HG03064 (cell line): ENCODE measurements around the gene ARHGEF33.

Source experiments
- ATAC-seq: cut with Tn5 transposase; IDR thresholded peaks from one replicate; pipeline ENCODE4 v1.9.1; 2021; ENCODE audit warnings: low read depth; ENCODE audit not compliant: unreplicated experiment

Gene ARHGEF33

DNA sequence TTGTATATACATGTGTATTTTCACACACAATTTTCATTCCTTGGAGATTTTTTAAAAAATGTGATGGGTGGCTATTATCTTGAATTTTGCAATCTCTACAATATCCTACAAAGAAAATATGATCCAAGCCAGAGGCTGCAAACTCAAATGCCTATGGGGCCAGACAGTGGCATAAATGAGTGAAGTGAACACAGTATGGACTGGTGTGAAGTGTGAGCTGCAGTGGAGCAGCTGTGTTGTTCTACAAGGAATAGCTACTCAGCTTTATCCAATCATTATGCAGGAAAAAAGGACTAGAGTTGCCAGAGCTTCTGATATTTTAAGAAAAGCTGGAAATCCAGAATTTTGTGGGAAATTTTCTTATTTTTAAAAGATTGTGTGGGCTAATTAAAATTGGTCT, 62.1 kb downstream of the ARHGEF33 start:
- ATAC-seq: no peak

GRCh38 chr2:38957972-38958371, 68.3 kb downstream of the ARHGEF33 start:
- no peak for ATAC-seq

GRCh38 chr2:38959466-38959865, 69.8 kb downstream of the ARHGEF33 start:
- ATAC-seq: no peak

- ATAC-seq: no peak
These were observed 70.4 kb downstream of the ARHGEF33 start for GRCh38 chr2:38959938-38960608.

GRCh38 chr2:38960609-38961320, 71.1 kb downstream of the ARHGEF33 start:
- no peak for ATAC-seq

GRCh38 chr2:38966006-38966405, 76.3 kb downstream of the ARHGEF33 start:
- no peak for ATAC-seq

GRCh38 chr2:38966678-38967077, 77.0 kb downstream of the ARHGEF33 start:
- ATAC-seq: no peak

- no peak for ATAC-seq
These were observed 78.3 kb downstream of the ARHGEF33 start for GRCh38 chr2:38968021-38968420.

- ATAC-seq: no peak
These were observed 81.7 kb downstream of the ARHGEF33 start for GRCh38 chr2:38971377-38971776.

DNA sequence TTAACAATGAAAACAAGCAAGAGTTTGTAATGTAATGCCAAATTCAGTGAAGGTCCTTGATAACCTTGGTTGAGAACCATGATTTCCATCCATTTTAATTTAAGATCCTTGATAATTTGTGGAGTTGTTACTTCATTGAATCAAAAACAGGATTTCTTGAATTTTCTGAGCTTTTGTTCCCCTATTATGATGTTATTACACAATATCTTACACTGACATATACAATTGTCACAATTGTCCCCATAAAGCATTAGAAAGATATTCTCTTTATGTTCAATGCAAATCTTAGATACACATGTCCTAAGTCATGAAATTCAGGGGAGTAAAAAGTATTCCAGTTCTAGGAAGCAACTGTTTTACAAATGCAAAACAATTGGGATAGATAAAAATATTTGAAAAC, 83.6 kb downstream of the ARHGEF33 start:
- no peak for ATAC-seq

- no peak for ATAC-seq
These were observed 85.4 kb downstream of the ARHGEF33 start for GRCh38 chr2:38975042-38975441.

- ATAC-seq: no peak
These were observed 87.4 kb downstream of the ARHGEF33 start for GRCh38 chr2:38977047-38977446.

DNA sequence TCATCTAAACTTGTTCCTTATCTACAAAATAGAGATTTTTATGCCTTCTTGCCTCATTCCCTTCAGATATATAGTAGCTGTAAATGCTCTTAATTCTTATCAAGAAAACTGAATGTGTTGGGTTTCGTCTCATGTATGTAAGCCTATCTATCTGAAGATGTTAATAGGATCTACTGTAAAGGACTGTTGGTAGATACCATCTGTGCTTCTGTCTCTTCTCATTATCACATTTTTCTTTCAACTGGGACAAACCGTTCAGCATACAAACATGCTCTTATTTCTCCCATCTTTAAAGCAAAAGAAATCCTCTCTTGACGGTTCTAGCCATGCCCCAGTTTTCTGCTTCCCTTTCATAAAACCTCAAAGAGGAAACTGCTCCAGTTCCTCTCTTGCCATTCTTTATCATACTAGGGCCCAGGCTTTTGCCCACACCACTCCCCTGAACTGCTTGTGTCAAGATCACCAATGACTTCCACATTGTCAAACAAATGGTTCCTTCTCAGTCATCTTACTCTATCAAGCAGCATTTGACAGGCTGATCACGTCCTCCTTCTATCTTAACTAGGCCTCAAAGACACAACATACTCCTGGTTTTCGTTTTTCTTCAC, 88.7 kb downstream of the ARHGEF33 start:
- ATAC-seq: no peak

GRCh38 chr2:38978908-38979307, 89.2 kb downstream of the ARHGEF33 start:
- no peak for ATAC-seq

DNA sequence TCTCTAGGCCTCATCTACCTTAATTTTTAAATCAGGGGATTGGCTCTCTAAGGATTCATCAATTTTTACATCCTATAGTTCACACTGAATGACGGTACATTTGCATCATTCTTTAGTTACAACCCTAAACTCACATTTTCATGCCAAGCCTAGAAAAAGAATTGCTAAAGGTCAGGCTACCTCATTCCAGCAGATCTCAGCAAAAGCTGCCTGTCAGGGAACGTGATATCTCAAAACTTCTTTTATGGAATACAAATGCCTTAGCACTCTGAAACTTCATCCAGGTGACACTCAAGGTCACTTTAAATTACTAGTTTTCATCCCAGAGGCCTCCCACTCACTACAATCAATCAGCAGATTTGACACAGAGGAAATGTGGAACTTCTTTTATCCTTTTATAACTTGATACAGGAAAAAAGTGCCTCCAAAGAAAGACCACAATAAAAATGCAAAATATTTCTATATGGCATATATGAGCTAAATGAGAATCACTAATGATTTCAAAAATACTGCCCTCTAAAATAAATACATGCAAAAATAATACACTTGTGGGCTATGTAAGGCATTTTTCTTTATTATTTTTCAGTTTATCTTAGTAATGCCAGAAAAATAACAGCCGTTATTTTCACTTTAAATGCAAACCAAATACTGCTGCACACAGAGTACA, 91.5 kb downstream of the ARHGEF33 start:
- ATAC-seq: no peak

DNA sequence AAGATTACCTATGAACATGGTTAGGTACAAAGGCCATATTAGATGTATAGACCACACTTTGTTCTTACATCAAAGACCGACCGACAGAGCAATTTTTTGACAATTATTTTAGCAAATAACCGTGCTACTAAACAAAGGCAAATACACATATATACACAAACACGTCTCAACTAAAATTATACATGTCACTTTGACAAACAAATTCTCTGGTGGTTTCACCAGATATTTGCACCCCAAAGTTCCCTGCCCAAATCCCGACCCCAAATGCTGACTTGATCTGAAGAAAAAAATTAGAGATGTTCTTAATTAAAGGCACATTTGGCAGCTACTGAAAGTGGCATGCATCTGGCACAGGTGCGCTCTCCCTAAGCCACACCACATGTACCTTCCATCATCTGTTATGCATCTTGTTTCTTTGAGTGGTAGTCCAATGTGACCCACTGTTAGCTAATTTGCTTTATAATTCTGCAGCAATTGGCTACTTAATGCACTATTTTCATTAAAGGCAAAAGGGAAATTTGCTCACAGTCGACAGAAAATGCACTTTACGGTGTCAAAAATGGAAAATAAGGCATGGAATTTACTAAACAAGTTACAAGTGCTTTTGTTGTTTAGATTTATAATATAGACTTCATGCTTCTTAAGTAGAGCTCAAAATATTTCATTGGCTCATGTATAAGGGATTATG, 92.1 kb downstream of the ARHGEF33 start:
- no peak for ATAC-seq

DNA sequence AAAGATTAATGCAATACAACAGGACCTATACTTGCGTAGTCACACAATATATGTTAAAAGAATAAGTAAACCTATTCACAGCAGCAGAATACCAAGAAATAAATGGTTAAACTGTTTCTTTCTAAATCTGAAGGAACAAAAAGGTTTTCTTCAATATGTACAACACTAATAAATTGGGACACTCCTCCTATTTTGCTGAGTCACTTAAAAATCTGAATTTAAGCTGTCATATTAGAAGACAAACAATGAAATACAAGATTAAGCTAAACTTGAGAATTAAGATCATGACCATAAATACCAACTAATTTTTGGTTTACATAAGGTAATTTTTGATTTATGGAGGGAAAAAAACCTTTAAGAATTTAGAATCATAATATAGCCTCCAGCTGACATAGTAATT, 92.8 kb downstream of the ARHGEF33 start:
- ATAC-seq: no peak

DNA sequence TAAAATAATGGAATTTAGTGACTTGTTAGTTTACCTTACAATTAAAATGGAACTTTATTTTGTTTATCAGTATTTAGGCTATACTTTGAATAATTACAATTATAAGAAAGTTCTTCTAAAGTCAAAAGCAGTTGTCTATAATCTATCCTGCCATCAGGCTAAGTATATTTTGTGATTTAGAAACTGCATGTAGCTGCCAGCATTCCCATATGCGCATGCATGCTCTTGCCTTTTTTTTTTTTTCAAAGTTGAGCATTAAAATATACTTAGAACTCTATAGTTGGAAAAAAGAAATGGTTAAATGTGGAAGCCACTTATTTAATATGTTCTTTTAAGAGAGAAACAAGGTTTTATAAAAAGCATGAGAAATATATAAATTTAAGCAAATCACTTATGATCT, 99.0 kb downstream of the ARHGEF33 start:
- ATAC-seq: no peak

- ATAC-seq: no peak
These were observed 102.2 kb downstream of the ARHGEF33 start for GRCh38 chr2:38991899-38992298.

- no peak for ATAC-seq
These were observed 108.1 kb downstream of the ARHGEF33 start for GRCh38 chr2:38997781-38998180.

- ATAC-seq: no peak
These were observed 110.9 kb downstream of the ARHGEF33 start for GRCh38 chr2:39000552-39000951.
